ENCODE data around the gene RFT1.

RFT1 gene

DNA sequence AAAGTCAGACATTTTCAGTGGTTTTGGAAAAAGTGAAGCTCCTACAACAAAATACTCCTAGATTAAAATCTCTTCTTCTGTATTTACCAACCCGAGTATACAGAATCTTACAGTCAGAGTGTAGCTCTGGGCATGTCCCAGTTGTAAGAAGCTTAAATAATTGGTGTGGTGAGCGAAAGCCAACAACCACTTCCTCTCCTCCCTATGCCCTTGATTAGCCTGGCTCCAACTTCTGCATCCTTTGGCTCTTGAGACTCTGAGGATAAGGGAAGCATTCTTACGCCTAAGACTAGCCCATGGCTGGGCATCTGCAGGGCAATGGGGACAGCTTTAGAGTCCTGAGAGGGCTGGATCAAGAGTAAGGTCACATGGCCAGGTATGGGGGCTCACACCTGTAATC is 25.5 kb downstream of the RFT1 start:
- Histone ChIP-seq H3K4me2 (ENCODE audit: low read length) (no peak overlapping the region), H3K36me3 (ENCODE audit: control insufficient read depth, low read length) (peaks cover 58% of the 10 kb centered on the region), H3K9me3 (ENCODE audit: control insufficient read depth, insufficient read depth, low read length) (no peaks in the 10 kb centered on the region), H3K79me2 (ENCODE audit: control insufficient read depth, low read length) (no peaks in the 10 kb centered on the region), H3K4me1 (ENCODE audit: control insufficient read depth, low read length) (no peaks in the 10 kb centered on the region), H3K4me3 (ENCODE audit: low read length) (no peak overlapping the region), H3K9me2 (replicated peaks; ENCODE audit: control insufficient read depth, low read length) (no peaks in the 10 kb centered on the region), H4K20me1 (ENCODE audit: control insufficient read depth, insufficient read depth, low read depth, low read length) (no peaks in the 10 kb centered on the region), H3F3A (ENCODE audit: control insufficient read depth, insufficient read depth) (no peaks in the 10 kb centered on the region), H3K27ac (ENCODE audit: low read depth, low read length) (no peak overlapping the region), H3K27me3 (ENCODE audit: control insufficient read depth, low read length) (no peaks in the 10 kb centered on the region)
- TF ChIP-seq EZH2phosphoT487 (IDR thresholded peaks at IDR 0.05; ENCODE audit: borderline replicate concordance, low read length): no peak
- TF ChIP-seq, protein P1, sequence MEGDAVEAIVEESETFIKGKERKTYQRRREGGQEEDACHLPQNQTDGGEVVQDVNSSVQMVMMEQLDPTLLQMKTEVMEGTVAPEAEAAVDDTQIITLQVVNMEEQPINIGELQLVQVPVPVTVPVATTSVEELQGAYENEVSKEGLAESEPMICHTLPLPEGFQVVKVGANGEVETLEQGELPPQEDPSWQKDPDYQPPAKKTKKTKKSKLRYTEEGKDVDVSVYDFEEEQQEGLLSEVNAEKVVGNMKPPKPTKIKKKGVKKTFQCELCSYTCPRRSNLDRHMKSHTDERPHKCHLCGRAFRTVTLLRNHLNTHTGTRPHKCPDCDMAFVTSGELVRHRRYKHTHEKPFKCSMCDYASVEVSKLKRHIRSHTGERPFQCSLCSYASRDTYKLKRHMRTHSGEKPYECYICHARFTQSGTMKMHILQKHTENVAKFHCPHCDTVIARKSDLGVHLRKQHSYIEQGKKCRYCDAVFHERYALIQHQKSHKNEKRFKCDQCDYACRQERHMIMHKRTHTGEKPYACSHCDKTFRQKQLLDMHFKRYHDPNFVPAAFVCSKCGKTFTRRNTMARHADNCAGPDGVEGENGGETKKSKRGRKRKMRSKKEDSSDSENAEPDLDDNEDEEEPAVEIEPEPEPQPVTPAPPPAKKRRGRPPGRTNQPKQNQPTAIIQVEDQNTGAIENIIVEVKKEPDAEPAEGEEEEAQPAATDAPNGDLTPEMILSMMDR (IDR thresholded peaks at IDR 0.05; ENCODE audit: low read depth, low read length, poor library complexity, severe bottlenecking): no peak

DNA sequence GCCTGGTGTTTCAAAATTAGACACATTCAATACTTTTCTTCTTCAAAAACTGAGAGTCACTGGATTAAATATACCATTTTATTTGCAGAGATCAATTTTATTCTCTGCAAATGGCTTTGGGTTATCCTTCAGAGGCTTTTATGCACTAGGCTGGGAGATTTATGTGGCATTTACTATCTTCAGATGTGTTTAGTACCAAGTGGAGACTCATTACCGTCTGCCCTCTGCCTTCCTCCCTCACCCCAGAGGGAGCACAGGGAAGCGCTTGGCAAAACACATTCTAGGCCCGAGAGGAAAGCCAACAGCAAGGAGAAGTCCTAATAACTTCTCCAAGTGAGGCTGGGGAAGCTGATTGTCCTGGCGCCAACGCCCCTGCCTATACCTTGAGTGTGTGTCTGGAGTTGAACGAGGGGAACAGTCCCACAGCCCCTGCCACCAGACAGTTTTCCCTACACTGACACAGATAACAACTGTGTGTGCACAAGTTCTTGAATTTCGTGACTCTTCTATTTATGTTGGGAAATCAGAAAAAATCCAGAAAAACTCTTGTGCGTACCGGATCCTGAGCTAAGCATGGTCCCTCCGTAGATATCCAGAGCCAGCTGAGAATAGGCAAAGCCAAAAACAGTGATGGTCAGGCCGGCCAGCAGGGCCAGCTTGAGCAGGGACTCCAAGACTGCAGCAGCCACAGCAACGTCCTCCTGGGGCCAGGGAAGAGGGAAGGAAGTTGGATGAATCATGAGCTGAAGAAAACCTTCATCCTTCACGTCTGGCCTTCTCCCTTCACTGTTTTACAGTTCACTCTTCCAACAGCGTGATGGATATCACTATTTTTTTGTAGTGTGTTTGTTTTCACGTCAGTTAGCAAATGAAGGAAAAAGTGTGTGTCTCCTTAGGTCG is 26.6 kb downstream of the RFT1 start:
- Histone ChIP-seq H3K27me3 (ENCODE audit: control insufficient read depth, low read length) (no peaks in the 10 kb centered on the region), H3F3A (ENCODE audit: control insufficient read depth, insufficient read depth) (no peaks in the 10 kb centered on the region), H3K4me2 (ENCODE audit: low read length) (no peak overlapping the region), H3K9me3 (ENCODE audit: control insufficient read depth, insufficient read depth, low read length) (no peaks in the 10 kb centered on the region), H3K4me1 (ENCODE audit: control insufficient read depth, low read length) (no peaks in the 10 kb centered on the region), H3K9me2 (replicated peaks; ENCODE audit: control insufficient read depth, low read length) (no peaks in the 10 kb centered on the region), H3K4me3 (ENCODE audit: low read length) (no peak overlapping the region), H3K36me3 (ENCODE audit: control insufficient read depth, low read length) (peaks cover 56% of the 10 kb centered on the region), H3K27ac (ENCODE audit: low read depth, low read length) (no peak overlapping the region), H4K20me1 (ENCODE audit: control insufficient read depth, insufficient read depth, low read depth, low read length) (no peaks in the 10 kb centered on the region), H3K79me2 (ENCODE audit: control insufficient read depth, low read length) (no peaks in the 10 kb centered on the region)
- no peak for TF ChIP-seq EZH2phosphoT487 (IDR thresholded peaks at IDR 0.05; ENCODE audit: borderline replicate concordance, low read length)
- TF ChIP-seq, protein P1 (IDR thresholded peaks at IDR 0.05; ENCODE audit: low read depth, low read length, poor library complexity, severe bottlenecking): no peak

DNA sequence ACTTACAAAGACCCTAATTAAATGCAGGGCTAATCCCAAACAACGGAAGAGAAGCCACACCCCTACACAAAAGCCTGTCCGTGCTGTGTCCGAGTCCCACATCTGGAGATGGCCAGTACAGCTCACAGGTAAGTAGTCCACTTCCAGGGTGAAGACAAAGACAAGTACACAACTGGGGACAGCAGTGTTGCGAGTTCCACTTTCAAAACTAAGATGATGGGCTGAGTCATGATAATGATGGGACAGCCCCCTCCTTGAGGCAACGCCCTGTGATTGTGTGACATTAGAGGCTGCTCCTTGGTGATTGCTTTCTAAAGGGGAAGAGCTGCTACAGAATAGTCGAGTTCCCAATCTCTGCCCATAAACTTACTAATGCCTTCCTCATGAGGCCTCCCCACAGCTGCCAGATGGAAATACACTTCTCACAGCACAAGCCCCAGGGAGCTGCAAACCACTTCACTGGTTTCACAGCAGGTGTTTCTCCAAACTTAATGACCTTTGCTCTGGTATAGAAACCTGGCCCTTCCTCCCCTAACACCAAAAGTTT is 27.6 kb downstream of the RFT1 start:
- TF ChIP-seq EZH2phosphoT487 (IDR thresholded peaks at IDR 0.05; ENCODE audit: borderline replicate concordance, low read length): no peak
- TF ChIP-seq, protein P1 (IDR thresholded peaks at IDR 0.05; ENCODE audit: low read depth, low read length, poor library complexity, severe bottlenecking): no peak
- H3K4me3 ChIP-seq (ENCODE audit: low read length): no peak overlapping the region
- no peak overlapping the region for H3K27ac ChIP-seq (ENCODE audit: low read depth, low read length)
- H3K4me1 ChIP-seq (ENCODE audit: control insufficient read depth, low read length): no peaks in the 10 kb centered on the region
- no peak overlapping the region for H3K4me2 ChIP-seq (ENCODE audit: low read length)
- no peaks in the 10 kb centered on the region for H3K79me2 ChIP-seq (ENCODE audit: control insufficient read depth, low read length)
- H3K9me3 ChIP-seq (ENCODE audit: control insufficient read depth, insufficient read depth, low read length): no peaks in the 10 kb centered on the region
- peaks cover 53% of the 10 kb centered on the region for H3K36me3 ChIP-seq (ENCODE audit: control insufficient read depth, low read length)
- H3F3A ChIP-seq (ENCODE audit: control insufficient read depth, insufficient read depth): no peaks in the 10 kb centered on the region
- H3K27me3 ChIP-seq (ENCODE audit: control insufficient read depth, low read length): no peaks in the 10 kb centered on the region
- no peaks in the 10 kb centered on the region for H4K20me1 ChIP-seq (ENCODE audit: control insufficient read depth, insufficient read depth, low read depth, low read length)
- no peaks in the 10 kb centered on the region for H3K9me2 ChIP-seq (replicated peaks; ENCODE audit: control insufficient read depth, low read length)

Measured in DOHH2 (cell line).